Lung microvascular endothelial cell (primary cell): ENCODE measurements around the gene OR5D14. TPM values are rescaled to one million over a fixed set of nuclear protein-coding genes. Genes with fewer than 3 reads are reported as not detected.

Experiments used
- DNase-seq, 2 donors: peaks; one replicate each; pipeline versions ENCODE4 v3.0.0 to v3.0.0-alpha.2; 2010; ENCODE audit warnings: low read depth in 2 of 2
- total RNA-seq: library from RNA; depleted of rRNA; stranded (reverse); fragments of >200 nt; gene quantifications from 2 replicates; pipeline ENCODE4 v1.2.1, GENCODE V29; 2014

The OR5D14 gene
- total RNA-seq = not detected in 2 replicates

DNA sequence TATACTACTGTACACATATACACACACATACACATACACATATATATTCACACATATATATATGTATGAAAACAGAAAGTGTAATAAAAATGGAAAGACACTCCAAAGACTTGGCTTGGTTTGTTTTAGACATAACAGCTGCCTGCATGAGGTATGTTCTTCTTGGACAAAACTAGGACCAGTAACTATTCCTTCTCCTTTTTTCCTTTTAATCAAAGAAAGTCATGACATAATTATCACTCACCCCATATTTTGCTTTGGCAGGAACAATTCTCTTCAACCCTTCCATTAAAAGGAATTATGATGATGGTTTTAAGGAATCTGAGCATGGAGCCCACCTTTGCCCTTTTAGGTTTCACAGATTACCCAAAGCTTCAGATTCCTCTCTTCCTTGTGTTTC, at the start of gene OR5D14:
TSS of gene OR5D14 (plus strand) at position 301 of the 400 bp plus-strand sequence. CDS start at position 301, 0 bp downstream.
- DNase-seq = no peak

GRCh38 chr11:55773138-55773537, 22.2 kb upstream of the OR5D14 start, which contains the start of gene OR5D13:
TSS of gene OR5D13 (plus strand) at chr11:55773438. CDS start at chr11:55773438, 0 bp downstream.
- DNase-seq = no peak

- DNase-seq = no peak
Observed at GRCh38 chr11:55791606-55792005, 3.8 kb upstream of the OR5D14 start.

GRCh38 chr11:55793321-55793720, 2.0 kb upstream of the OR5D14 start:
- DNase-seq = no peak

DNA sequence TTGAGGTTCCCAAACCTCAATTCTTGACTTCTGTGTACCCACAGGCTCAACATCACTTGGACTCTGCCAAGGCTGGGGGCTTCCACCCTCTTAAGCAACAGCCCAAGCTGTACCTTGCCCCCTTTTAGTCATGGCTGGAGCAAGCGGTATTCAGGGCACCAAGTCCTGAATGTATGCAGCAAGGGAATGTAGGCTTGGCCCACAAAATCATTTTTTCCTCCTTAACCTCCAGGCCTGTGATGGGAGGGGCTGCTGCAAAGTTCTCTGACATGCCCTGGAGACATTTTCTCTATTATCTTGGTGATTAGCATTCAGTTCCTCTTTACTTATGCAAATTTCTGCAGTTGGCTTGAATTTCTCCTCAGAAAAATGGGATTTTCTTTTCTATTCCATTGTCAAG, 10.9 kb downstream of the OR5D14 start:
- no peak for DNase-seq

DNA sequence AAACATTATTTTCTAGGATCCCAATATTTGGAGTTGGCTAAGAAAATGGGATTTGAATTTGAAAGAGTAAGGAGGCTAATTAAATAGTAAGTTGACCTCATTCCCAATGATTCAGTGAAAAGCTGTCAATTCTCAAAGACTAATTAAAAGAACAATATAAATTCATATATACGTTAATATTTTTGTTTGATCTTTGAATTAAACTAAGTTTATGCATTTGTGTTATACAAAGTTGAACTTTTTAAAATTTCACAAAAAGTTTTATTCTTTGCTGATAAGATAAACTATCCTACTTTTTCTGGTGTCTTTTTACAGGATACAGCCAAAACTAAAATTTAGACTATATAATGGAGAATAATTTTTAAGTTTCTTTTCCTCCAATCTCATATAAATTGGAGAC, 15.7 kb downstream of the OR5D14 start, which contains the start of gene OR5L1:
TSS of gene OR5L1 (plus strand) at position 301 of the 400 bp plus-strand sequence. CDS start 100 bp downstream, outside the sequence.
- DNase-seq = no peak

GRCh38 chr11:55819330-55819729, 24.0 kb downstream of the OR5D14 start, which contains the start of gene OR5D18:
TSS of gene OR5D18 (plus strand) at chr11:55819630. CDS start at chr11:55819630, 0 bp downstream.
- DNase-seq = no peak

GRCh38 chr11:55826919-55827318, 31.6 kb downstream of the OR5D14 start, which contains the start of gene OR5L2:
TSS of gene OR5L2 (plus strand) at chr11:55827219. CDS start at chr11:55827219, 0 bp downstream.
- no peak for DNase-seq

DNA sequence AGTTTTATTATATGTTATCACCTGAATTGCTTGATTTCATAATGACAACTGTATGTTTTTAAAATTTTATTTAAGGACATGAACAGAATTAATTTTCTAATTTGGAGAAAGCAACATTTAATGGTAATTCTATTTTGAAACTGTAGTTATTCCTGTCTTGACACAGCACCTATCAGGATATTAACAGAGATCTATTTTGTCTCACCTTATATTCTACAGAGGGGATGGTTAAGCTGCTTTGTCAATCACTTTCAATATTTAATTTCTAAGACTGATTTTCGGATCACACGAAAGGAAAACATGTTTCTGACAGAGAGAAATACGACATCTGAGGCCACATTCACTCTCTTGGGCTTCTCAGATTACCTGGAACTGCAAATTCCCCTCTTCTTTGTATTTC, 43.1 kb downstream of the OR5D14 start, which contains the start of gene OR5D16:
TSS of gene OR5D16 (plus strand) at position 301 of the 400 bp plus-strand sequence. CDS start at position 301, 0 bp downstream.
- no peak for DNase-seq

Other genes with a start within 250 kb of the OR5D14 start
- not detected in 2 replicates for gene OR4C15, start 241.1 kb upstream of the OR5D14 start, total RNA-seq
- gene OR4C16, start 223.4 kb upstream of the OR5D14 start, total RNA-seq = not detected in 2 replicates
- gene OR4C11, start 187.9 kb upstream of the OR5D14 start, total RNA-seq = not detected in 2 replicates
- gene OR4P4, start 160.4 kb upstream of the OR5D14 start, total RNA-seq = not detected in 2 replicates
- gene OR4S2, start 147.2 kb upstream of the OR5D14 start, total RNA-seq = not detected in 2 replicates
- not detected in 2 replicates for gene OR4C6, start 133.4 kb upstream of the OR5D14 start, total RNA-seq
- gene OR5D13, start 22.1 kb upstream of the OR5D14 start, total RNA-seq = not detected in 2 replicates
- not detected in 2 replicates for gene OR5L1, start 15.8 kb downstream of the OR5D14 start, total RNA-seq
- gene OR5D18, start 24.1 kb downstream of the OR5D14 start, total RNA-seq = not detected in 2 replicates
- gene OR5L2, start 31.7 kb downstream of the OR5D14 start, total RNA-seq = not detected in 2 replicates
- gene OR5D16, start 43.2 kb downstream of the OR5D14 start, total RNA-seq = not detected in 2 replicates
- gene TRIM51, start 87.7 kb downstream of the OR5D14 start, total RNA-seq = not detected in 2 replicates
- gene OR5W2, start 119.0 kb downstream of the OR5D14 start, total RNA-seq = not detected in 2 replicates
- gene OR5I1, start 140.8 kb downstream of the OR5D14 start, total RNA-seq = not detected in 2 replicates
- not detected in 2 replicates for gene OR10AG1, start 174.4 kb downstream of the OR5D14 start, total RNA-seq
- gene OR5F1, start 199.1 kb downstream of the OR5D14 start, total RNA-seq = not detected in 2 replicates
- gene OR5AS1, start 232.1 kb downstream of the OR5D14 start, total RNA-seq = not detected in 2 replicates